HCT116 (cell line): ENCODE results near the gene BMPER. TPM values are rescaled to one million over a fixed set of nuclear protein-coding genes. Genes with fewer than 3 reads are reported as not detected.

ENCODE experiments used
- ATAC-seq: fragments of 200-7000 bp; cut with Tn5 transposase; 2 replicates; pipeline ENCODE4 v1.9.1; 2020; ENCODE audit warnings: mild to moderate bottlenecking, moderate library complexity
- BruUV-seq: library from RNA; stranded (reverse); fragments of 400-500 nt; replicated peaks from 2 replicates; lab custom pipeline; 2021; lab: Mats Ljungman, UMichigan
- CTCF ChIA-PET: fragments of 300-600 bp; sonication (Branson Sonifier 250); formaldehyde crosslinking; loops from one replicate; lab custom pipeline; 2021; ENCODE audit warnings: antibody characterized with exemption; lab: Charles Lee
- POLR2A ChIA-PET: fragments of 300-600, 350-600 bp; sonication (Branson Sonifier 250); formaldehyde crosslinking; loops from one replicate; lab custom pipeline; 2021; ENCODE audit warnings: antibody characterized with exemption; lab: Charles Lee
- RAD21 ChIA-PET, 2 experiments: fragments of 300-600 bp; sonication (Branson Sonifier 250); formaldehyde crosslinking; loops; one replicate each; lab custom pipeline; 2023; ENCODE audit warnings: low total read pairs in 2 of 2; ENCODE audit not compliant: uncharacterized antibody in 2 of 2, unreplicated experiment in 2 of 2, low non-redundant PET in 1 of 2; lab: Charles Lee
- DNase-seq: peaks from one replicate; pipeline ENCODE4 v3.0.0-alpha.2; 2010; ENCODE audit warnings: low read depth, low spot score
- H2AFZ ChIP-seq: fragments of 200-600 bp; shearing (Covaris generic), sonication (generic); 2 replicates; pipeline ENCODE4 v1.6.1; 2017; ENCODE audit warnings: low read depth, mixed run types, mixed read lengths, antibody characterized with exemption, low read length; ENCODE audit not compliant: poor library complexity, severe bottlenecking
- H3K27ac ChIP-seq: 2 replicates; pipeline ENCODE4 v1.5.1; 2012; ENCODE audit warnings: low read depth, low read length
- H3K27me3 ChIP-seq: fragments of 200-600 bp; sonication (generic); 2 replicates; pipeline ENCODE4 v1.6.1; 2016; ENCODE audit warnings: mixed run types, low read length, mixed read lengths; ENCODE audit not compliant: insufficient read depth
- H3K36me3 ChIP-seq, 2 experiments: fragments of 200-500 bp in 1 of 2; fragments of 200-600 bp in 1 of 2; sonication (Bioruptor generic) in 1 of 2; sonication (generic) in 1 of 2; 2 replicates each; pipeline versions ENCODE4 v1.5.1 to v1.6.1; 2014 to 2016; ENCODE audit warnings: low read length in 2 of 2, inconsistent platforms in 1 of 2, mixed read lengths in 1 of 2, mixed run types in 1 of 2; ENCODE audit not compliant: insufficient read depth in 2 of 2, control insufficient read depth in 1 of 2
- H3K4me1 ChIP-seq, 2 experiments: fragments of 200-600 bp in 1 of 2; sonication (generic) in 1 of 2; 2 replicates each; pipeline versions ENCODE4 v1.5.1 to v1.6.1; 2012 to 2017; ENCODE audit warnings: low read length in 2 of 2, inconsistent platforms in 1 of 2, mild to moderate bottlenecking in 1 of 2, mixed read lengths in 1 of 2, mixed run types in 1 of 2, moderate library complexity in 1 of 2; ENCODE audit not compliant: insufficient read depth in 2 of 2, control insufficient read depth in 1 of 2
- H3K4me2 ChIP-seq: fragments of 200-600 bp; sonication (generic); 2 replicates; pipeline ENCODE4 v1.6.1; 2017; ENCODE audit warnings: mixed run types, low read length, mixed read lengths
- H3K4me3 ChIP-seq, 2 experiments: fragments of 200-600 bp in 1 of 2; sonication (generic) in 1 of 2; replicated peaks in 1 of 2; 2 replicates each; pipeline ENCODE4 v1.5.1; 2011 to 2016; ENCODE audit warnings: low read length in 2 of 2, control low read depth in 1 of 2, low read depth in 1 of 2, mild to moderate bottlenecking in 1 of 2, mixed read lengths in 1 of 2, mixed run types in 1 of 2
- H3K79me2 ChIP-seq: fragments of 200-600 bp; sonication (generic); 2 replicates; pipeline ENCODE4 v1.6.1; 2017; ENCODE audit warnings: mild to moderate bottlenecking, mixed run types, low read length, moderate library complexity, mixed read lengths; ENCODE audit not compliant: insufficient read depth
- H3K9ac ChIP-seq: fragments of 200-600 bp; sonication (generic); 2 replicates; pipeline ENCODE4 v1.6.1; 2016; ENCODE audit warnings: low read length, mixed read lengths
- H3K9me2 ChIP-seq: fragments of 200-600 bp; sonication (generic), shearing (Covaris generic); 2 replicates; pipeline ENCODE4 v1.6.1; 2017; ENCODE audit warnings: mixed run types, mild to moderate bottlenecking, moderate library complexity; ENCODE audit not compliant: insufficient read depth
- H3K9me3 ChIP-seq, 2 experiments: fragments of 200-500 bp in 1 of 2; fragments of 200-600 bp in 1 of 2; sonication (Bioruptor generic) in 1 of 2; sonication (generic) in 1 of 2; 2 replicates each; pipeline ENCODE4 v1.6.1; 2014 to 2017; ENCODE audit warnings: low read length in 2 of 2, mixed read lengths in 2 of 2, inconsistent platforms in 1 of 2, low read depth in 1 of 2, mild to moderate bottlenecking in 1 of 2, mixed run types in 1 of 2, moderate library complexity in 1 of 2; ENCODE audit not compliant: control insufficient read depth in 1 of 2, insufficient read depth in 1 of 2
- H4K20me1 ChIP-seq: fragments of 200-600 bp; sonication (generic), shearing (Covaris generic); 2 replicates; pipeline ENCODE4 v1.6.1; 2017; ENCODE audit warnings: mixed run types, mild to moderate bottlenecking, moderate library complexity; ENCODE audit not compliant: insufficient read depth
- CEBPB ChIP-seq: IDR thresholded peaks from 2 replicates; pipeline ENCODE4 v1.6.1; 2012; ENCODE audit warnings: low read depth
- ELF1 ChIP-seq: IDR thresholded peaks from 2 replicates; pipeline ENCODE4 v1.6.1; 2012; ENCODE audit warnings: low read depth, borderline replicate concordance
- JUND ChIP-seq: IDR thresholded peaks from 2 replicates; pipeline ENCODE4 v1.6.1; 2012
- RAD21 ChIP-seq: IDR thresholded peaks from 2 replicates; pipeline ENCODE4 v1.6.1; 2012; ENCODE audit warnings: low read depth, mild to moderate bottlenecking
- SRF ChIP-seq: IDR thresholded peaks from 2 replicates; pipeline ENCODE4 v1.6.1; 2012; ENCODE audit warnings: low read depth
- ZFX ChIP-seq: fragments of 450-650 bp; IDR thresholded peaks from 2 replicates; pipeline ENCODE4 v1.6.1; 2017
- intact Hi-C: fragments of 100-400 bp; cut with micrococcal nuclease; formaldehyde crosslinking; loops from 2 replicates; pipeline ENCODE4 v1.10.0; 2022
- total RNA-seq: library from RNA; stranded (reverse); gene quantifications from one replicate; pipeline ENCODE4 v1.2.1, GENCODE V29; 2021; ENCODE audit not compliant: unreplicated experiment
- TF ChIP-seq, protein P1 (sequence below): IDR thresholded peaks from 2 replicates; pipeline ENCODE4 v1.6.1; 2012; ENCODE audit warnings: low read depth
- TF ChIP-seq, protein P2 (sequence below): IDR thresholded peaks from 2 replicates; pipeline ENCODE4 v1.6.1; 2011; ENCODE audit warnings: mild to moderate bottlenecking, low read length, moderate library complexity; ENCODE audit not compliant: insufficient replicate concordance; ENCODE audit errors: extremely low read depth
- TF ChIP-seq, protein P3 (sequence below): IDR thresholded peaks from 2 replicates; pipeline ENCODE4 v1.6.1; 2012

BMPER gene
- total RNA-seq, 1 experiment from 2014 or later, result not detected

DNA sequence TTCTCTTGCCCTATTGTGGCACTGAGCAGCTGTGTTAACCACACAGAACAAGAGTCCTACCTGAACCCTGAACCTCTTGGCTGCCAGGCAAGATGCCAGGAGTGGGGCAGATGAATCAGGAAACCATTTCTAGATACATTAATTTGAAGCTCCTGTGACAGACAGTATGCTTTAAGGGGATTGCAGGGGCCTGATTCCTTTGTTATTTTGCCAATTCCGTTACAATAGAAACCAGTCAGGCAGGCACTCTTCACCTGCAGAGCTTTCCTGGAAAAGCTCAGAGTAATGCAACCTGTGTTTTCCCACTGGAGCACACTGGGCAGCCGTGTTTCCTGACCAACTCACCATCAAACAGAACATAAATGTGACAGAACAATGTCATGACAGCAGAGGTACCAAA lies 233.1 kb downstream of the BMPER start:
- no peaks in the 10 kb centered on the region for H3K36me3 ChIP-seq
- ATAC-seq, result no peak
- ChIA-PET CTCF (interaction anchor here (1.4 kb wide), 1 partner anchor 458 kb away, joined by 3 read pairs; no protein-coding TSS in a partner anchor), RAD21 (no interaction called here), POLR2A (no interaction called here)
- H3K4me2 ChIP-seq, result no peak overlapping the region
- no peak overlapping the region for H3K9ac ChIP-seq
- TF ChIP-seq, protein P1, sequence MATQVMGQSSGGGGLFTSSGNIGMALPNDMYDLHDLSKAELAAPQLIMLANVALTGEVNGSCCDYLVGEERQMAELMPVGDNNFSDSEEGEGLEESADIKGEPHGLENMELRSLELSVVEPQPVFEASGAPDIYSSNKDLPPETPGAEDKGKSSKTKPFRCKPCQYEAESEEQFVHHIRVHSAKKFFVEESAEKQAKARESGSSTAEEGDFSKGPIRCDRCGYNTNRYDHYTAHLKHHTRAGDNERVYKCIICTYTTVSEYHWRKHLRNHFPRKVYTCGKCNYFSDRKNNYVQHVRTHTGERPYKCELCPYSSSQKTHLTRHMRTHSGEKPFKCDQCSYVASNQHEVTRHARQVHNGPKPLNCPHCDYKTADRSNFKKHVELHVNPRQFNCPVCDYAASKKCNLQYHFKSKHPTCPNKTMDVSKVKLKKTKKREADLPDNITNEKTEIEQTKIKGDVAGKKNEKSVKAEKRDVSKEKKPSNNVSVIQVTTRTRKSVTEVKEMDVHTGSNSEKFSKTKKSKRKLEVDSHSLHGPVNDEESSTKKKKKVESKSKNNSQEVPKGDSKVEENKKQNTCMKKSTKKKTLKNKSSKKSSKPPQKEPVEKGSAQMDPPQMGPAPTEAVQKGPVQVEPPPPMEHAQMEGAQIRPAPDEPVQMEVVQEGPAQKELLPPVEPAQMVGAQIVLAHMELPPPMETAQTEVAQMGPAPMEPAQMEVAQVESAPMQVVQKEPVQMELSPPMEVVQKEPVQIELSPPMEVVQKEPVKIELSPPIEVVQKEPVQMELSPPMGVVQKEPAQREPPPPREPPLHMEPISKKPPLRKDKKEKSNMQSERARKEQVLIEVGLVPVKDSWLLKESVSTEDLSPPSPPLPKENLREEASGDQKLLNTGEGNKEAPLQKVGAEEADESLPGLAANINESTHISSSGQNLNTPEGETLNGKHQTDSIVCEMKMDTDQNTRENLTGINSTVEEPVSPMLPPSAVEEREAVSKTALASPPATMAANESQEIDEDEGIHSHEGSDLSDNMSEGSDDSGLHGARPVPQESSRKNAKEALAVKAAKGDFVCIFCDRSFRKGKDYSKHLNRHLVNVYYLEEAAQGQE, result no peak
- TF ChIP-seq JUND (no peak), CEBPB (no peak), ELF1 (no peak), RAD21 (no peak), ZFX (no peak), SRF (no peak)
- TF ChIP-seq, protein P2, sequence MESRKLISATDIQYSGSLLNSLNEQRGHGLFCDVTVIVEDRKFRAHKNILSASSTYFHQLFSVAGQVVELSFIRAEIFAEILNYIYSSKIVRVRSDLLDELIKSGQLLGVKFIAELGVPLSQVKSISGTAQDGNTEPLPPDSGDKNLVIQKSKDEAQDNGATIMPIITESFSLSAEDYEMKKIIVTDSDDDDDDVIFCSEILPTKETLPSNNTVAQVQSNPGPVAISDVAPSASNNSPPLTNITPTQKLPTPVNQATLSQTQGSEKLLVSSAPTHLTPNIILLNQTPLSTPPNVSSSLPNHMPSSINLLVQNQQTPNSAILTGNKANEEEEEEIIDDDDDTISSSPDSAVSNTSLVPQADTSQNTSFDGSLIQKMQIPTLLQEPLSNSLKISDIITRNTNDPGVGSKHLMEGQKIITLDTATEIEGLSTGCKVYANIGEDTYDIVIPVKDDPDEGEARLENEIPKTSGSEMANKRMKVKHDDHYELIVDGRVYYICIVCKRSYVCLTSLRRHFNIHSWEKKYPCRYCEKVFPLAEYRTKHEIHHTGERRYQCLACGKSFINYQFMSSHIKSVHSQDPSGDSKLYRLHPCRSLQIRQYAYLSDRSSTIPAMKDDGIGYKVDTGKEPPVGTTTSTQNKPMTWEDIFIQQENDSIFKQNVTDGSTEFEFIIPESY, result no peak
- TF ChIP-seq, protein P3, sequence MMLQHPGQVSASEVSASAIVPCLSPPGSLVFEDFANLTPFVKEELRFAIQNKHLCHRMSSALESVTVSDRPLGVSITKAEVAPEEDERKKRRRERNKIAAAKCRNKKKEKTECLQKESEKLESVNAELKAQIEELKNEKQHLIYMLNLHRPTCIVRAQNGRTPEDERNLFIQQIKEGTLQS, result no peak
- no peaks in the 10 kb centered on the region for H3K27me3 ChIP-seq
- no peaks in the 10 kb centered on the region for H3K79me2 ChIP-seq
- H2AFZ ChIP-seq, result no peak overlapping the region
- no peak for DNase-seq
- no peak overlapping the region for H3K4me3 ChIP-seq
- no peaks in the 10 kb centered on the region for H3K9me3 ChIP-seq
- no peaks in the 10 kb centered on the region for H4K20me1 ChIP-seq
- BruUV-seq, result no TSS peak
- no peak overlapping the region for H3K27ac ChIP-seq
- intact Hi-C loops, result loop anchor here (5.0 kb wide), 1 partner anchor 179 kb away; no protein-coding TSS in a partner anchor
- no peaks in the 10 kb centered on the region for H3K4me1 ChIP-seq
- no peaks in the 10 kb centered on the region for H3K9me2 ChIP-seq
